Liver (tissue), 9 donors: ENCODE results near the gene PRELID3B. TPM values are rescaled to one million over a fixed set of nuclear protein-coding genes. Genes with fewer than 3 reads are reported as not detected.

Source experiments
- DNase-seq: peaks from one replicate; pipeline ENCODE4 v3.0.0-alpha.2; 2017; ENCODE audit warnings: low spot score
- H3K27ac ChIP-seq, 2 donors: one replicate each; pipeline ENCODE4 v1.7.0; 2013; ENCODE audit warnings: inconsistent platforms in 2 of 2, low read length in 2 of 2, control low read depth in 1 of 2, low read depth in 1 of 2, mild to moderate bottlenecking in 1 of 2
- H3K27me3 ChIP-seq, 4 donors: one replicate each; pipeline versions ENCODE4 v1.6.1 to v1.7.0; 2013; ENCODE audit warnings: low read length in 3 of 4, inconsistent platforms in 1 of 4, mild to moderate bottlenecking in 1 of 4, moderate library complexity in 1 of 4; ENCODE audit not compliant: control insufficient read depth in 4 of 4, insufficient read depth in 4 of 4
- H3K36me3 ChIP-seq, 4 donors: one replicate each; pipeline versions ENCODE4 v1.6.1 to v1.7.0; 2013; ENCODE audit warnings: low read length in 3 of 4, mild to moderate bottlenecking in 3 of 4, low read depth in 1 of 4, moderate library complexity in 1 of 4; ENCODE audit not compliant: control insufficient read depth in 4 of 4, insufficient read depth in 3 of 4
- H3K4me1 ChIP-seq, 4 donors: one replicate each; pipeline versions ENCODE4 v1.6.1 to v1.7.0; 2013; ENCODE audit warnings: low read length in 3 of 4, mild to moderate bottlenecking in 3 of 4, moderate library complexity in 1 of 4; ENCODE audit not compliant: control insufficient read depth in 4 of 4, insufficient read depth in 4 of 4
- H3K4me3 ChIP-seq, 3 donors: one replicate each; pipeline versions ENCODE4 v1.6.1 to v1.7.0; 2013; ENCODE audit warnings: low read length in 3 of 3, control low read depth in 1 of 3, low read depth in 1 of 3, mild to moderate bottlenecking in 1 of 3
- H3K9ac ChIP-seq, 2 donors: one replicate each; pipeline ENCODE4 v1.7.0; 2013; ENCODE audit warnings: low read length in 2 of 2, mild to moderate bottlenecking in 2 of 2, moderate library complexity in 2 of 2, control low read depth in 1 of 2, low read depth in 1 of 2
- H3K9me3 ChIP-seq, 4 donors: one replicate each; pipeline versions ENCODE4 v1.6.1 to v1.7.0; 2013; ENCODE audit warnings: low read length in 3 of 4; ENCODE audit not compliant: control insufficient read depth in 4 of 4
- EGR1 ChIP-seq, 2 donors: IDR thresholded peaks; 2 replicates each; pipeline ENCODE4 v1.6.1; 2016 to 2018; ENCODE audit warnings: antibody characterized with exemption in 2 of 2, low read depth in 2 of 2
- FOXA1 ChIP-seq: IDR thresholded peaks from 2 replicates; pipeline ENCODE4 v1.6.1; 2016; ENCODE audit warnings: antibody characterized with exemption
- GABPA ChIP-seq, 2 donors: IDR thresholded peaks in 1 of 2; conservative IDR thresholded peaks in 1 of 2; 2 replicates each; pipeline ENCODE4 v1.6.1; 2016; ENCODE audit warnings: antibody characterized with exemption in 2 of 2, mild to moderate bottlenecking in 1 of 2, moderate library complexity in 1 of 2
- HNF4A ChIP-seq, 2 donors: conservative IDR thresholded peaks; 2 replicates each; pipeline ENCODE4 v1.6.1; 2016; ENCODE audit warnings: antibody characterized with exemption in 2 of 2, mild to moderate bottlenecking in 2 of 2
- HNF4G ChIP-seq: IDR thresholded peaks from 2 replicates; pipeline ENCODE4 v1.6.1; 2016; ENCODE audit warnings: antibody characterized with exemption
- JUND ChIP-seq, 2 donors: IDR thresholded peaks; 2 replicates each; pipeline ENCODE4 v1.6.1; 2016; ENCODE audit warnings: antibody characterized with exemption in 2 of 2
- NR2F2 ChIP-seq: IDR thresholded peaks from 2 replicates; pipeline ENCODE4 v1.6.1; 2016; ENCODE audit warnings: antibody characterized with exemption
- RAD21 ChIP-seq, 2 donors: IDR thresholded peaks; 2 replicates each; pipeline ENCODE4 v1.6.1; 2016; ENCODE audit warnings: antibody characterized with exemption in 2 of 2, mild to moderate bottlenecking in 2 of 2
- RXRA ChIP-seq, 2 donors: IDR thresholded peaks; 2 replicates each; pipeline ENCODE4 v1.6.1; 2017 to 2018; ENCODE audit warnings: antibody characterized with exemption in 2 of 2, mild to moderate bottlenecking in 1 of 2
- YY1 ChIP-seq: IDR thresholded peaks from 2 replicates; pipeline ENCODE4 v1.6.1; 2016; ENCODE audit warnings: antibody characterized with exemption, mild to moderate bottlenecking
- WGBS: extraction: QIAGEN DNeasy Blood & Tissue Kit; methylation state at CpG from one replicate; pipeline ENCODE4 v1.1.7; 2013; 5-methylcytosine and 5-hydroxymethylcytosine counted together
- polyA plus RNA-seq, 2 donors: library from polyadenylated mRNA; stranded (reverse) in 1 of 2; unstranded in 1 of 2; fragments of 200-250 nt in 1 of 2; fragments of >200 nt in 1 of 2; fragmentation: Nextera tagmentation in 1 of 2; extraction: Ambion mirVana in 1 of 2; gene quantifications; one replicate each; pipeline versions ENCODE4 v1.2.1 to v1.2.3, GENCODE V29; 2013 to 2015
- total RNA-seq, 2 donors: library from RNA; depleted of rRNA; stranded (reverse); fragments of >200 nt; gene quantifications; one replicate each; pipeline ENCODE4 v1.2.3, GENCODE V29; 2014
- TF ChIP-seq, protein P1 (sequence below): IDR thresholded peaks from 2 replicates; pipeline ENCODE4 v1.6.1; 2016; ENCODE audit warnings: antibody characterized with exemption, mild to moderate bottlenecking
- TF ChIP-seq, protein P2 (sequence below): IDR thresholded peaks from 2 replicates; pipeline ENCODE4 v1.6.1; 2016; ENCODE audit warnings: antibody characterized with exemption
- TF ChIP-seq, protein P3 (sequence below): IDR thresholded peaks from 2 replicates; pipeline ENCODE4 v1.6.1; 2016; ENCODE audit warnings: antibody characterized with exemption
- TF ChIP-seq, protein P4 (sequence below): IDR thresholded peaks from 2 replicates; pipeline ENCODE4 v1.6.1; 2016; ENCODE audit warnings: antibody characterized with exemption
- donor health status: healthy.
- donor health status: healthy.
- donor health status: healthy.
- donor health status: healthy.
- donor health status: healthy.

The PRELID3B gene
- total and polyA plus RNA-seq, 4 donors: 18.2 to 38.1 (median 25.3) TPM

DNA sequence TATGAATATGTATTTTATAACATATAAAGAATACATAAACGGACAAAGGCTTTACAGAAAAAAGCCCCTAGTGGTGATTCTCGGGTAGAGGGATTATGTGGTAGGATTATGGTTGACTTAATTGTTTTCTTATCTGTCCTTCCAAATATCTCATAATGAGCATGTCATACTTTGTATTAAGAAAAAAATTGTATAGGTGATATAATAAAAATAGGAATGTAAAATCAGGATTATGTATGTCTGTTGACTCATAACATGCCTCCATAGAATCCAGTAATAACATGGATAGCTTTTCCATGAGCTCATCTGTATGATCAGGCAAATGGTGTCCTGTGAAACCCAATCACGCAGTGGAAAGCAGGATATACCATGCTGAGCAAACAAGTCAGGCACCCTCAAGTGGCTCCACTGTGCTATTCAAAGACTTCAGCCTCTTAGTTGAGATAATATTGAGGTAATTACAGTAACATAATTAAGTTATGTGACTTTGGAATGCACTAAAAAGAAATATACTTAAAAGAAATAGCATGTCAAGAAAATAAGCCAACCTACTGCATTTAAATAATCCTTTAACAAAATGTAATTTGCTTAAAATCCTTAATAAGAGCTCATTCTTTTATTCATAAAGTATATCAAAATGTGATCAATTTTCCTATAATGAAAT is 39.6 kb upstream of the PRELID3B start:
- H3K27me3 ChIP-seq: peaks cover 0 to 6% (median 0%) of the 10 kb centered on the region in 4 donors
- no peak overlapping the region for H3K27ac ChIP-seq
- no peaks in the 10 kb centered on the region for H3K36me3 ChIP-seq
- DNase-seq: no peak
- TF ChIP-seq, protein P1, sequence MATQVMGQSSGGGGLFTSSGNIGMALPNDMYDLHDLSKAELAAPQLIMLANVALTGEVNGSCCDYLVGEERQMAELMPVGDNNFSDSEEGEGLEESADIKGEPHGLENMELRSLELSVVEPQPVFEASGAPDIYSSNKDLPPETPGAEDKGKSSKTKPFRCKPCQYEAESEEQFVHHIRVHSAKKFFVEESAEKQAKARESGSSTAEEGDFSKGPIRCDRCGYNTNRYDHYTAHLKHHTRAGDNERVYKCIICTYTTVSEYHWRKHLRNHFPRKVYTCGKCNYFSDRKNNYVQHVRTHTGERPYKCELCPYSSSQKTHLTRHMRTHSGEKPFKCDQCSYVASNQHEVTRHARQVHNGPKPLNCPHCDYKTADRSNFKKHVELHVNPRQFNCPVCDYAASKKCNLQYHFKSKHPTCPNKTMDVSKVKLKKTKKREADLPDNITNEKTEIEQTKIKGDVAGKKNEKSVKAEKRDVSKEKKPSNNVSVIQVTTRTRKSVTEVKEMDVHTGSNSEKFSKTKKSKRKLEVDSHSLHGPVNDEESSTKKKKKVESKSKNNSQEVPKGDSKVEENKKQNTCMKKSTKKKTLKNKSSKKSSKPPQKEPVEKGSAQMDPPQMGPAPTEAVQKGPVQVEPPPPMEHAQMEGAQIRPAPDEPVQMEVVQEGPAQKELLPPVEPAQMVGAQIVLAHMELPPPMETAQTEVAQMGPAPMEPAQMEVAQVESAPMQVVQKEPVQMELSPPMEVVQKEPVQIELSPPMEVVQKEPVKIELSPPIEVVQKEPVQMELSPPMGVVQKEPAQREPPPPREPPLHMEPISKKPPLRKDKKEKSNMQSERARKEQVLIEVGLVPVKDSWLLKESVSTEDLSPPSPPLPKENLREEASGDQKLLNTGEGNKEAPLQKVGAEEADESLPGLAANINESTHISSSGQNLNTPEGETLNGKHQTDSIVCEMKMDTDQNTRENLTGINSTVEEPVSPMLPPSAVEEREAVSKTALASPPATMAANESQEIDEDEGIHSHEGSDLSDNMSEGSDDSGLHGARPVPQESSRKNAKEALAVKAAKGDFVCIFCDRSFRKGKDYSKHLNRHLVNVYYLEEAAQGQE: no peak
- peak in 1 of 2 donors; percentile 29 for TF ChIP-seq RAD21 (IDR thresholded peaks at IDR 0.05)
- WGBS: 31% methylated on average over 3 of the region's 3 CpGs
- H3K9ac ChIP-seq: no peak overlapping the region
- no peaks in the 10 kb centered on the region for H3K9me3 ChIP-seq
- peaks cover 0 to 8% (median 3%) of the 10 kb centered on the region in 4 donors for H3K4me1 ChIP-seq
- H3K4me3 ChIP-seq: no peak overlapping the region

DNA sequence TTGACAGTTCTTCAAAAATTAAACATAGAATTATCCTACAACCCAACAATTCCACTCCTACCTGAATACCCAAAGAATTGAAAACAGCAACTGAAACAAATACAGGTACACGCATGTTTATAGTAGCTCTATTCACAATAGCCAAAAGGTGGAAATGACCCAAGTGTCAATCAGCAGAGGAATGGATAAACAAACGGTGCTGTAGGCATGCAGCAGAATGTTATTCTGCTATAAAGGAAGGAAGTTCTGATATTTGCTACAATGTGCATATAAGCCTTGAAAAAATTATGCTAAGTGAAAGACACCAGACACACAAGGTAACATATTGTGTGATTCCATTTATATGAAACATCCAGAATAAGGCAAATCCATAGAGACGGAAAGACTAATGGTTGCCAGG is 38.5 kb upstream of the PRELID3B start:
- H3K4me3 ChIP-seq: no peak overlapping the region
- peaks cover 0 to 8% (median 3%) of the 10 kb centered on the region in 4 donors for H3K4me1 ChIP-seq
- no peak for DNase-seq
- H3K9ac ChIP-seq: no peak overlapping the region
- no peaks in the 10 kb centered on the region for H3K36me3 ChIP-seq
- no peak overlapping the region for H3K27ac ChIP-seq
- H3K9me3 ChIP-seq: no peaks in the 10 kb centered on the region
- TF ChIP-seq, protein P1: no peak
- 52% methylated on average over 3 of the region's 3 CpGs for WGBS
- peaks cover 0 to 6% (median 2%) of the 10 kb centered on the region in 4 donors for H3K27me3 ChIP-seq

DNA sequence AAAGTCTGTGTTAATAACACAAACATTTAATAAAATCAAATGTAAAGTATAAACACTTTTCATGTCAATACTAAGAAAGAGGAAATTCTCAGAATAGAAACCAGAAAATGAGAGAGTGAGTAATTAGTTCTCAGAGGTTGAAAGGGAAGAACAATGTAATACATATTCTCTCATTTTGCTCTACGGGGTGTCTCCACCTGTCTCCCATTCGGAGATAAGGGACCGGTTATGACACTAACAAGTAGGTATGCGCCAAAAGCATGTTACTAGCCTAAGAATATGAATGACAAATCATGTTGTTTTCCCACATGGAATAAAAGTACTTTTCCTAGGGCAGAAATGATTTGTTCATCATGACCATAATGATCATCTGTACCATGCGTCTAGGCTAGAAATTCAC is 35.6 kb upstream of the PRELID3B start:
- H3K27ac ChIP-seq: no peak overlapping the region
- no peaks in the 10 kb centered on the region for H3K9me3 ChIP-seq
- H3K36me3 ChIP-seq: no peaks in the 10 kb centered on the region
- H3K4me1 ChIP-seq: no peaks in the 10 kb centered on the region
- WGBS: 83% methylated on average over 5 of the region's 5 CpGs
- no peak overlapping the region for H3K4me3 ChIP-seq
- DNase-seq: no peak
- H3K9ac ChIP-seq: no peak overlapping the region
- TF ChIP-seq HNF4G: no peak
- TF ChIP-seq RXRA (IDR thresholded peaks at IDR 0.05): no peak
- no peak for TF ChIP-seq EGR1 (IDR thresholded peaks at IDR 0.05; ENCODE audit: low read depth in 2 of 2)
- TF ChIP-seq, protein P2, sequence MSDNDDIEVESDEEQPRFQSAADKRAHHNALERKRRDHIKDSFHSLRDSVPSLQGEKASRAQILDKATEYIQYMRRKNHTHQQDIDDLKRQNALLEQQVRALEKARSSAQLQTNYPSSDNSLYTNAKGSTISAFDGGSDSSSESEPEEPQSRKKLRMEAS: no peak
- no peak for TF ChIP-seq FOXA1
- TF ChIP-seq, protein P3, sequence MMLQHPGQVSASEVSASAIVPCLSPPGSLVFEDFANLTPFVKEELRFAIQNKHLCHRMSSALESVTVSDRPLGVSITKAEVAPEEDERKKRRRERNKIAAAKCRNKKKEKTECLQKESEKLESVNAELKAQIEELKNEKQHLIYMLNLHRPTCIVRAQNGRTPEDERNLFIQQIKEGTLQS: no peak
- TF ChIP-seq, protein P4, sequence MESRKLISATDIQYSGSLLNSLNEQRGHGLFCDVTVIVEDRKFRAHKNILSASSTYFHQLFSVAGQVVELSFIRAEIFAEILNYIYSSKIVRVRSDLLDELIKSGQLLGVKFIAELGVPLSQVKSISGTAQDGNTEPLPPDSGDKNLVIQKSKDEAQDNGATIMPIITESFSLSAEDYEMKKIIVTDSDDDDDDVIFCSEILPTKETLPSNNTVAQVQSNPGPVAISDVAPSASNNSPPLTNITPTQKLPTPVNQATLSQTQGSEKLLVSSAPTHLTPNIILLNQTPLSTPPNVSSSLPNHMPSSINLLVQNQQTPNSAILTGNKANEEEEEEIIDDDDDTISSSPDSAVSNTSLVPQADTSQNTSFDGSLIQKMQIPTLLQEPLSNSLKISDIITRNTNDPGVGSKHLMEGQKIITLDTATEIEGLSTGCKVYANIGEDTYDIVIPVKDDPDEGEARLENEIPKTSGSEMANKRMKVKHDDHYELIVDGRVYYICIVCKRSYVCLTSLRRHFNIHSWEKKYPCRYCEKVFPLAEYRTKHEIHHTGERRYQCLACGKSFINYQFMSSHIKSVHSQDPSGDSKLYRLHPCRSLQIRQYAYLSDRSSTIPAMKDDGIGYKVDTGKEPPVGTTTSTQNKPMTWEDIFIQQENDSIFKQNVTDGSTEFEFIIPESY: no peak
- no peak for TF ChIP-seq GABPA (IDR thresholded peaks at IDR 0.05 in 1 of 2, conservative IDR thresholded peaks at IDR 0.05 in 1 of 2)
- TF ChIP-seq HNF4A (conservative IDR thresholded peaks at IDR 0.05): no peak
- no peak for TF ChIP-seq NR2F2
- TF ChIP-seq YY1: no peak
- TF ChIP-seq JUND (IDR thresholded peaks at IDR 0.05): no peak
- H3K27me3 ChIP-seq: peaks cover 0 to 6% (median 2%) of the 10 kb centered on the region in 4 donors
